22Rv1 (cell line): ENCODE data around the gene TRIM10.

Source experiments
- CTCF ChIP-seq: fragments of 450-650 bp; IDR thresholded peaks from 2 replicates; pipeline ENCODE4 v1.5.1; 2017; ENCODE audit warnings: mild to moderate bottlenecking
- ZFX ChIP-seq: fragments of 450-650 bp; IDR thresholded peaks from 2 replicates; pipeline ENCODE4 v1.6.1; 2017; ENCODE audit warnings: antibody characterized with exemption, borderline replicate concordance

- TF ChIP-seq CTCF: no peak
- TF ChIP-seq ZFX: no peak
Observed at GRCh38 chr6:30122515-30122914, 38.5 kb downstream of the TRIM10 start.
